Measurements from ENCODE around the gene FOXK1.
"Not testable (repeated sequence)": the region's sequence is repeated elsewhere in the genome, so short reads cannot be mapped to it uniquely, and the experiment has no call there.

Gene FOXK1

GRCh38 chr7:4792537-4793126, 110.5 kb downstream of the FOXK1 start:
- Mint-ChIP-seq H3K27ac (no peak overlapping the region), H3K27me3 (ENCODE audit: low read depth, poor library complexity) (peaks cover 8% of the 10 kb centered on the region), H3K9me3 (peaks cover 9% of the 10 kb centered on the region), H3K4me3 (no peak overlapping the region), H3K36me3 (ENCODE audit: low read depth) (peaks cover 22% of the 10 kb centered on the region), H3K4me1 (peaks cover 8% of the 10 kb centered on the region)
- TF ChIP-seq CTCF (IDR thresholded peaks at IDR 0.05): no peak
- peak; percentile 37 for DNase-seq

- H3K4me1 Mint-ChIP-seq; DNase-seq; H3K27ac Mint-ChIP-seq; H3K27me3 Mint-ChIP-seq (ENCODE audit: low read depth, poor library complexity); H3K9me3 Mint-ChIP-seq; H3K4me3 Mint-ChIP-seq: not testable (repeated sequence)
- peaks cover 22% of the 10 kb centered on the region for H3K36me3 Mint-ChIP-seq (ENCODE audit: low read depth)
Measured at GRCh38 chr7:4793385-4793993, 111.4 kb downstream of the FOXK1 start.

- H3K4me3 Mint-ChIP-seq; H3K27ac Mint-ChIP-seq; H3K4me1 Mint-ChIP-seq; DNase-seq; H3K9me3 Mint-ChIP-seq; H3K27me3 Mint-ChIP-seq (ENCODE audit: low read depth, poor library complexity): not testable (repeated sequence)
- peaks cover 22% of the 10 kb centered on the region for H3K36me3 Mint-ChIP-seq (ENCODE audit: low read depth)
Measured at GRCh38 chr7:4794171-4794570, 112.1 kb downstream of the FOXK1 start.

- peaks cover 8% of the 10 kb centered on the region for H3K4me1 Mint-ChIP-seq
- no peak overlapping the region for H3K4me3 Mint-ChIP-seq
- no peak for DNase-seq
- no peak overlapping the region for H3K27ac Mint-ChIP-seq
- no peak for TF ChIP-seq CTCF (IDR thresholded peaks at IDR 0.05)
- H3K36me3 Mint-ChIP-seq (ENCODE audit: low read depth): peaks cover 22% of the 10 kb centered on the region
- H3K27me3 Mint-ChIP-seq (ENCODE audit: low read depth, poor library complexity): peaks cover 8% of the 10 kb centered on the region
- peaks cover 9% of the 10 kb centered on the region for H3K9me3 Mint-ChIP-seq
Measured at GRCh38 chr7:4794591-4795350, 112.7 kb downstream of the FOXK1 start.

GRCh38 chr7:4796453-4796852, 114.4 kb downstream of the FOXK1 start:
- no peak for TF ChIP-seq CTCF (IDR thresholded peaks at IDR 0.05)
- Mint-ChIP-seq H3K4me3 (no peak overlapping the region), H3K9me3 (peaks cover 9% of the 10 kb centered on the region), H3K4me1 (peaks cover 15% of the 10 kb centered on the region), H3K27me3 (ENCODE audit: low read depth, poor library complexity) (peaks cover 8% of the 10 kb centered on the region), H3K27ac (no peak overlapping the region), H3K36me3 (ENCODE audit: low read depth) (peaks cover 20% of the 10 kb centered on the region)
- no peak for DNase-seq

GRCh38 chr7:4797858-4798705, 116.0 kb downstream of the FOXK1 start:
- DNase-seq: peak; percentile 84
- Mint-ChIP-seq H3K4me1 (peaks cover 15% of the 10 kb centered on the region), H3K36me3 (ENCODE audit: low read depth) (peaks cover 17% of the 10 kb centered on the region), H3K27me3 (ENCODE audit: low read depth, poor library complexity) (peaks cover 8% of the 10 kb centered on the region), H3K27ac (no peak overlapping the region), H3K9me3 (peaks cover 9% of the 10 kb centered on the region), H3K4me3 (no peak overlapping the region)
- TF ChIP-seq CTCF (IDR thresholded peaks at IDR 0.05): peak; percentile 94
